ENCODE measurements around the gene BCL2.

The BCL2 gene

DNA sequence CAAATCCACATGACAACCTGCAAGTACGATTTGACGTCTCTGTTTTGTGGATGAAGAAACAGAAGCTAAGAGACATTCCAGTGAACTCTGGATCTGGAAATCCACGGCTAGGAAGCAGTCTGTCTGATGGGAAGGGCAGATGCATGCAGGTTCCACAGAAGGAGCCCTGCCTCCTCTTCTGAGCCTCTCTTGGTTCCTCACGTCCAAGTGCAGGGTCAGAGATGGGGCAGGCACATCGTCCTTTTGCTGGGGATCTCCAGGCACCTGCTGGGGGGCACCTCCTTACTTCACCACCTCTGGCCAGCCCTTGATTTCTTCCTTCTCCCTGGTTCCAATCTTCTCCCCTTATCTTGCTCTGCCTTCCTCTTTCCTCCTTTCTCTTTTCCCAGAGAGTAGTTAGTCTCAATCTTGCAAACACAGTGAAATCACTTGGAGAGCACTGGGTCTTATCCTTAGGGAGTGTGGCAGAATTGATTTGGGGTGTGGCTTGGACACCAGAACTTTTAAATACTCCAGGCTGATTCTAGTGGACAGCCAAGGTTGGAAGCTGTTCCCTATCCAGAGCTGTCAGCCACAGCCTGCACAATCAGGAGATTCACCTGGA lies 137.8 kb downstream of the BCL2 start:
- no peak for DNase-seq (ENCODE audit: low read depth in 3 of 3)

DNA sequence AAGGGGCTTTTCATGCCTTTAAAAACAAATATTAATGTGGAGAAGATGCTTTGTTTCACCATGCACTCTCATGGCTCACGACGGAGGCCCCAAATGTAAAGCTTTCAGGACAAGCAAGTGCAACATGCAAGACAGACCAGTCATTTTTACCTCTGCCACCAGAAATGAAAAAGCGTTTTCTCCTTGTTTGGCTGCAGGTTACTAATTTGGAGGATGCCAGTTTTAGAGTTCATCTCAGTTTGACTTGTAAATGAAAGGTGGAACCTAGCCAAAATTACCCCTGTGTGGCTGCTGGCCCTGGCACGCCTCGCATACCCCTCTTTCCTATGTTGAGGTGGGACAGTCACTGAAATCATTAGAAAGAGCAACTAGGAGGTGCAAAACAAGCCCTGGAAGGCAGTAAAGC lies 138.6 kb downstream of the BCL2 start:
- DNase-seq (ENCODE audit: low read depth in 3 of 3), result no peak

DNA sequence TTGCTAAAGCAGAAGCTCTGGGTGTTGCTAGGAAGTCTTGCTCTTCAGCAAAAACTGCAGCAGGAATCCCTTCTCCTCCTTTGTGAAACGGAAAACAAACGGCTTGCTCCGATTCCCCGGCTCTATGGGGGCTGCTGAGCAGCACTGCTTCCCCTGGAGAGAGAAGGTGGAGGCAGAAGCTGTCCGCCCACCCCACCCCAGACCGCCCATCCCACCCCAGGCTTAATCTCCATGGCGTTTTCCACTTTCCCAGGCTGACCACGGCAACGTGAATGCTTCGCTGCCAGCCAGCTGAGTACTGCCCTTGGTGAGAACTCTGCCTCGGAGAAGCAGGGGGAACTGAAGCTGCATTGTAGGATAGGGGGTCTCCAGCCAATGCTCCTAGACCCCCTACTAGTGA lies 139.2 kb downstream of the BCL2 start:
- DNase-seq (ENCODE audit: low read depth in 3 of 3), result no peak

DNA sequence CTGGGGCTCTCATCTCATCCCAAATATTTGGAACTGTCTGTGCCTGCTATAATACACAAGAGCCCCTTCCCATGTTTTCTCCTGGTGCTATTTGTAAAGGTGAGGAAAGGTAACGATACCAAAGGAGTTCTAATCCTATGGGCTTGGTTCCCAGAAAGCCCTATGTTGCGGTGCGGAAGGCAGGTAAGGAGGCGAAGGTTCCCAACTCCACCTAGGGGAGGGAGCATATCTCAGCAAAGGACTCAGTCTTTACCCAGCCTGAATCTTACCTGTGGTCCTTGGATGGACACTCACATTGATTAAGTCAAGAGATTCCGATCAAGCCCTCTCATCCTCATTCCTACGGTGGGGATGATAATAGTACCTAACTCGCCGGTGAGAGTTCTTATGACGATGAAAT lies 140.1 kb downstream of the BCL2 start:
- no peak for DNase-seq (ENCODE audit: low read depth in 3 of 3)

DNA sequence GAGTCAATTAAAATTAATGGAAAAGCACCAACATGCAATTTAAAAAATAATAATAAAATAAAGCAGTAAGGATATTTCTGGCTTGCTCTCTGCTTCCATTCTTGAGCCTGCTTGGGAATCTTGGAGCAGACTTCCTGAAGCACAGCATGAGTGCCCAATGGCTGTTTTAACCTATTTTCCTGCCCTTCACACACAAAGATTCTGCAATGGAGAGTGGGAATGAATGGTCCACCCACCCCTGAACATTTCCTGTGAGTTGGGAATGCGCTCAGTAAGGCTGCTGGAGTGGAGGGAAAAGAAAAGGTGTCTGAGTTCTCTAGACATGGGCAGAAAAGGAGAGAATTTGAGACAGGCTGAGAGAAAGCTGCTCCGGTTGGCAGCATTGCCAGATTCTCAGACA lies 140.6 kb downstream of the BCL2 start:
- no peak for DNase-seq (ENCODE audit: low read depth in 3 of 3)

DNA sequence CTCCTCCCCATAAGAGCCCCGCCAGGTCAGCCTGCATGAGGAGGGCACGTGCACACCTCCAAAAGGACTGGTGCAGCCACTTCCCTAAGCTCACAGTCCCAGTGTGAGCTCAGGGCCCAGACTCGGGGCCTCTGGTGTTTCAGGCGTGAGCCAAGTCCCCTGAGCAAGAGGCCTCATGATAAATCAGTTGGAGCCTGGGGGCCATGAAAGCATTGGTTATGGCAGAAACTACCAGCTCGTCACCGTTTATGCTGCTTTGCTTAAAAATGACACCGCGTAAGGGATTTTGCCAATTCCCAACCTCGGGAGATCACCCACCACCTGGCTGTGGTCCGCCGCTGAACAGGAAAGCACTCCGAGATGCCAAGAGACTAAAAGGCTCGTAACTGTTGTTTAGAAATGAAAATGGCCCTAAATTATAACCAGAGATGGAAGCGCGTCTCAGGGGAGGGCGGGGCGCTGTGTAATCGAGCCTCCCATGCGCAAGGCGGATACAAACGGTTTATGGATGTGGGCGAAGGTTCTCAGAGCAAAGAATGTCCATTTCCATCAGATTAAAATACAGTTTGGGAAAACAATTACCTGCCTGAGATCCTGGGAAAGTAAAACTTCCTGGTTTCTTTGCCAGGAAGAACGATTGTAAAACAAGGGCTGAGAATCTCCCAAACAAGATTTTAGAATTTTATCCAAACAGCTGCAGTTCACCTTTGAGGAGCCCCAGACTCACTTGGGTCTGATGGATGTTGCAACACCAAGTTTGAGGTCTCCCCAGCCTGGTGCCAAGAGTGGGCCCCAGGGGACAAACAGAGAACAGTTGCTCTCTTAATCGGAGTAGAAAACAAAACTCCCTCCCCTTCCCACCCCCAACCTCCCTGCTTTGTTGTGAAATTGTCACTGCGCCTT lies 141.4 kb downstream of the BCL2 start:
- no peak for DNase-seq (ENCODE audit: low read depth in 3 of 3)

DNA sequence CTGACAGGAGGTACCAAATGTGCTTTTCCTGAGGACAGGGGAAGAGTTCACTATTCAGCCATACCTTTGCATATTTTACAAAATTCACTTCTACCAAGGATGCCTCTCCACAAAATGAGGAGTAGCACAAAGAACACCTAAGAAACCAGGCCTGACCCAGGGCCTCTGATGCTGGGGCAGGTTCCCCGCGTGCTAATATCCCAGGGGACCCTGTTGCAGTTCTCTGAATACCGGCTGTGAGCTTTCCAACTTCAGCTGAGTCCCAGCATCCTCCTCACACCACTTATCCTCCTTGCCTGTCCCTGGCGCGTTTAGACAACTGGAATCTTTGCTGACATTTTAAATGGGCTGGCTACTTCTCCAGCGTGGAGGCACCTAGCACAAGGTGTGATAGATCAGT lies 142.3 kb downstream of the BCL2 start:
- no peak for DNase-seq (ENCODE audit: low read depth in 3 of 3)

DNA sequence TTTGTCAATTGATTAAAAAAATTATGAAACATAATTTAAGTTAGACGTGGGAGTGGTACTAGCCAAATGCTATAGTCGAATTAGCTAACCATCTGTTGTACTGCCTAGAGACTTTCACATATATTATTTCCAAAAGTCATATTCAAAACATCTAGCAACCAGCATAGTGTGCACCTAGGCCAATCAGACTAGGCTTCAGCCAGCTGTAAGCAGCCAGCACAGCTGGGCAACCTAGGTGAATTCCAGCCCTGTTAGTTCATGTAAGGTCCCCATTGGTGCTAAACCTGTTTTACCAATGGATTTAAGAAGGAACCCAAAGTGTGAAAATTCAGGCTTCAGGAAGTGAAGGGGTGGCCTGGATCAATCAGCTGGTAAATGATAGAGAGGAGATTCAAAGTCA lies 144.3 kb downstream of the BCL2 start:
- DNase-seq (ENCODE audit: low read depth in 3 of 3), result no peak

DNA sequence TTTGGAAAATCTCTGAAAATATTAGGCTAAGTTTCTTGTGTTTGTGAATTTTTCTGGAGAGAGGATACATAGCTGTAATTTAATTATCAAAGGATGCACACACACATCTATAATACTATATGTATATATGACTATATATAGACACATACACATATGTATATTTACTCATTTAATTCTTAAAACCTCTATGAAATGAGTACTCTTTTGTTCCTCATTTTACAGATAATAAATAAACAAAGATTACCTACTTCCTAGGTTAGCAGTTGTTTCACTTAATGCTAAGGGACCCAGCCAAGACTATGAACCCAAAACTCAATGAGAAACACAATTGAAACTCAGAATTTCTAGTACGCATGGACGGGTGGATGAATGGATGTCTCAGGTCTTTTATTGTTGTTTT lies 145.6 kb downstream of the BCL2 start:
- DNase-seq (ENCODE audit: low read depth in 3 of 3), result no peak

DNA sequence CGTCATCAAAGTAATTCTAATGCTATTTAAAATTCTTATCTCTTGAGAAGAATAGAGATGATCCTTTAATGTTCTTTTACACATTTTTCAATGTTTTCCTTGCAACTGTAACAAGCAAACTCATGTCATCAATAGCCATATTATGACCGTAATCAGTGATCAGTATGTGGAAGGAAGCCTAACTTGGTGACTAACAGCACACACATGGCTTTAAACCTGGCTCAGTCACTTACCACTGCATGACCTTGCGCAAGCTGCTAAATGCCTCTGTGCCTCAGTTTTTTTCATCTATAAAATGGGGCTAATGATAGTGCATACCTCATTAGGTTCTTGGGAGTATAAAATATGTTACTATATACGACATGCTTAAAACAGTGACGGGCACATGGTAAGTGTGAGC lies 149.7 kb downstream of the BCL2 start:
- no peak for DNase-seq (ENCODE audit: low read depth in 3 of 3)

DNA sequence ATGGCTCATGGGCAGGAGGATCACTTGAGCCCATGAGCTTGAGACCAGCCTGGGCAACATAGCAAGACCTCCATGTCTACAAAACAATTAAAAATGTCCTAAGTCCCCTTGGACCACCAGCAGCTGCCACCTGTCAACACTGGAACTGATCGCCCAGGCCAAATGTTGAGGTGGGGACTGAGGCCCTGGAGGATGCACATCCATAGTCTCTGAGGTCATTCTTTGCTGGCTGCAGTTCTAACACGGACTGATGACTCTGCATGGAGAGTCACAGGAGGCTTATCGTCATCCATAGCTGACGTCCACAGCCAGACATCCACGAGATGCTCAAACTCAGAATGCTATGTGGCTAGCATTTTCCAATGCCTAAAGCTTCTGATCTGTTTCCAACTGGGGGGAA lies 151.3 kb downstream of the BCL2 start:
- DNase-seq (ENCODE audit: low read depth in 3 of 3), result no peak

DNA sequence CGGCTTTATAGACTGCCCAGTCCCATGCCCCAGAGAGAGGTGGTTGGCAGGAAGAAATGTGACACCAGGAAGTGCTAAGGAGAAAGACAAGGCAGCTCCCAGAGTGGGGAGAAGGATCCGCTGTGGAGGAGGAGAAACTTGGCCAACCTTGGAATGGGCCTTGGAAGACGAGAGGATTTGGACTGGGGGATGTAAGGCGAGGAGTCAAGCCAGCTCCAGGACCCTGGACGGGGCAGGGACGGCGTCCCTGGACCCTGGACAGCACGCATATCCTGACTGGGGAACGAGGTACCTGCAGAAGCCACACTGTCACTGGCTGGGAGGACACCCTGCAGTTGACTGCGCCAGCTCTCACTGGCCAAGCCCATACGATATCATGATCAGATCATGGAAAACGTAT lies 153.4 kb downstream of the BCL2 start:
- no peak for DNase-seq (ENCODE audit: low read depth in 3 of 3)

DNA sequence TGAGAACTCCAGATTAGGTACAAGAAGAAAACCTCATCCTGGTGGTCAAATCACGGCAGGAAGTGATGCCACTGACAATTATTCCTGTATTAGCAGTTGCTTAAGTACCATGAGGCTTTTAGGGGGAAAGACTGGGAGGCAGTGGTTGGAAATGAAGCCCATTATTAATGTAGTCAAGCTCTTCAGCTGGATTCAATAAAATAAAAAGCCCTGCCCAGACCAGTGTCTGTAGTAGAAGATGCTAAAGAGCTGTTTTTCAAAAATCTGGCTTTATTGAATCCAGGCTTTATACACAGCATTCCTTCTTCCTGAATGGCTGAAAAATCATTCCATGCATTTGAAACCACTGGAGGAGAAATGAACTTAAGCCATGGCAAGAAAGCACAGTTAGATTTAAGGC lies 155.2 kb downstream of the BCL2 start:
- no peak for DNase-seq (ENCODE audit: low read depth in 3 of 3)

DNA sequence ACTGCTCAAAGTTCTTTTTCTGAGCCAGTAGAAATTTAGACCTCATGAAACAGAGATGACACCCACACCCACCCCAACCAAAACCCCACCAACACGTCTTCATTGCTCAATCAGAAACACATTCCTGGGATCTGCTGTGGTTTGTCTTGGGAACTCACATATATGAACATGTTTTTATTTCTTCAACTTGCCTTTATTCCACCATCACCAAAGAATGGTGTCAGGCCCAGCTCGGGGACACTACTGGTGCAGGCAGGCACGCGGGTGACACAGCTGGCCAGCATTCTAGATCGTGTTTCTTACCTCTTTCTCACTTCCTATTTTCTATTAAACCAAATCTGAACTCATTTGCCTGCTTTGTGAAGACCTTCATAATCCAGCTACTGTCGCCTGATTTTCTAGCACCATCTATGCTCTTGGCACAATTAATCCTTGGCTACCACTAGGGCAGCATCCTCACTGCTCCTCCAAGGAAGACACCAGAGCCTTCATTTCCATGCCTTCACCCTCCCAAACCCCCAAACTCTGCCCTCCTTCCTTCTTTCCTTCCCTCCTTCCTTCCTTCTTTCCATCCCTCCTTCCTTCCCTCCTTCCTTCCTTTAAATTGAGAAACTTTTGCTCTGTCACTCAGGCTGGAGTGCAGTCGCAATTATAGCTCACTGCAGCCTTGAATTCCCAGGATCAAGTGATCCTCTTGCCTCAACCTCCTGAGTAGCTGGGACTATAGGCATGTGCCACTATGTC lies 157.1 kb downstream of the BCL2 start:
- DNase-seq (ENCODE audit: low read depth in 3 of 3), result no peak

DNA sequence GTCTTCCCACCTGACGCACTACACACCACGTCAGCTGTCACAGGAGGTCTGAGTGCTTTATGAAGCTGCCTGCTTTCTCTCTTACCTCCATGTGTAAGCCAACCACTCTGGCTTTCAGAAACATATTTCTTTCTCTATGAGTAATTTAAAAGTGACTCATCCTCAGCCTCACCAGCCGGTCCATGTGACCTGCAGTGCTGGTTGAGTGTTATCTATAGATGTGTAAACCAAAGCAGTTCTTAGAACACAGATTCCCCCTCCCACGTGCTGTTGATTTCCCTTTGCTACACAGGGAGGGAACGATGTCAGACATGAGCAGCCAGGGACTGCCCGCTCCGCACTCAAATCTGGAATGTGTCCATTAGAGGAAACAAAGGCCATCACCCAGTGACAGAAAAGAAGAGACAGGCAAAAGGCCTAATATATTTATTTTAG lies 157.8 kb downstream of the BCL2 start:
- DNase-seq (ENCODE audit: low read depth in 3 of 3), result peak; percentile 61 to 77 (median 76)

DNA sequence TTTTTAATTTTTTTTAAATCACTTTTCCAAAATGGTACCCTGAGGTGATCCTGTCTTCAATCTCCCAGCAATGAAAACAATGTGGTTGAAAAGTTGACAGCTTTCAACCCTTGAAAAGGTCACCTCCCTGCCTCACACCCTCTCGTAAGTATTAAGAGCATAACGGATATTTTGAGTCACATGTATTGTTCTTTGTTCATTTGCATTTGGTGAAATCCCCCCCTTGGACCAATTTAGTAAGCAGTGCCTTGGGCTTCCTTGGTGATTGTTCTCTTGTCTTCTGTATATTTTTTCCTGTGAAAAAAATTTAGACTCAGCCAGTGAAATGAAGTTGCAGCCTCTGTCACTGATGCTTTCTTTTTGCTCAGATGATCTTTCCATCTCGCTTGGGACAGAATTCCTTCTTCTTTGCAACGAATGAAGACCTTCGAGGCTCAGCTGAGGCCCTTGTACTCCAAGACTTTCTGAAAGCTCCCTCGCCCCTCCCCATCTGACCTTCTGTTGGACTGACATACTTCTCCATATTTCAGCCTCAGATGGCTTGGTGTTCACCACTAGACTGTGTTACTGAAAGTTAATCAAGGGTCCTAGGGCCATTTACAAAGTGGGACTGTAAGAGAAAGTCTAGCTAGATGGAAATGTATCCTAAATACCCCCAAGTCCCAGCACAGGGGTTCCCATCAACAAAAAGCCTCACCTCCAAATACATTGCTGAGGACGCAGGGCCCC lies 158.4 kb downstream of the BCL2 start:
- peak in 1 of 3 donors; percentile 29 for DNase-seq (ENCODE audit: low read depth in 3 of 3)

DNA sequence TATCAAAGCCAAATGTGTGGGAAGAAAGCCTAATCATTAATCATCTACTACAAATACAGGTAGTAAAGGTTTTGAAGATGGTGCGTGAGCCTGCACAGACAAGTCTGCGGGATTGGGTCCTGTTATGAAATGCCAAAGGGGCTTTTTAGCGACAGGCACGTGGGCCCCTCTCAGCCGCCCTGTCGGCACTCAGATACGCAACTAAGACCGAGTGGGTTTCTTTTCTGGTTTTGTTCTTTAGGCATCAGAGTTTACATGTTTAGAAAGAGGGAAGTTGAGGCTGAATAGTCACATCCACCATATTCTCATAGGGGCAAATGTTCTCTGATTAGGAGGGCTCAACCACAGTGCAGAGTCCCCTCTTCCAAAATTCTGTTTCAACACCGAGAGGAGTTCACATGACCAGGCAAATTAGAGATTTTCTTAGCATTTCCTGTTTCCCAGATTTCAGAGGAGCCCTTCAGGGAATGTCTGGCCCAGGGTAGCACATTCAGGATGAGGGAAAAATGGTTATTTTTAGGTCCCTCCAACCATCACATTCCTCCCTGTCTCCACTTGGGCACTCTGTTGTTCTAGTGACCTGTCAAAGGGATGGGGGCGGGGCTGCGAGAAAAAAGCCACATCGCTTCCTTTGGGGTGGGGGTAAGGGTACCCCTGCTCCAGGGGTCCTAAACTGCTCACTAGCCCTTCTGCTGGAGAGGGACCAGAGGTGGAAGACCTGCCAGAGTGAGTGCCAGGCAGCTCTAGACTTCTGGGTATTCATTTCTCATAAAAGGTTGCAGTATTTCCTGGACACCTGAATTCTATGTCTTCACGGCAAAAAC lies 159.2 kb downstream of the BCL2 start:
- DNase-seq (ENCODE audit: low read depth in 3 of 3), result no peak

DNA sequence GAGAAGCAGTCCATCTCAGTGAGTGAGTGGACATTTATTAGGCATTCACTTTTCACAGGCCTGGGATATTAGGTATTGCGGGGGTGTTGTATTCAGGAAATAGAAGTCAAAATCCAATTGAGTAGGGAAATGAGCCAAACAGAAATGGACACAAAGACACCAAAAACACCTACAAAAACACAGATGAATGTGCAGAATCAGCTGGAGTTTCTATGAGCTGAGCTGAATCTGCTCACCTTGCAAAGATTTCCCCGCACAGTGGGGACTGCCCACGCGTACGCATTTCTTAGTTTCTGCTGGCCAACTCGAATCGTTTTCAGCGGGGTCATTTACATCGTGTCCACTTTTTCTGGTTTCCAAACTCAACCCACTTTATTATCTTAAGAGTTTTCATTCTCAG lies 160.0 kb downstream of the BCL2 start:
- peak in 1 of 3 donors; percentile 32 for DNase-seq (ENCODE audit: low read depth in 3 of 3)

DNA sequence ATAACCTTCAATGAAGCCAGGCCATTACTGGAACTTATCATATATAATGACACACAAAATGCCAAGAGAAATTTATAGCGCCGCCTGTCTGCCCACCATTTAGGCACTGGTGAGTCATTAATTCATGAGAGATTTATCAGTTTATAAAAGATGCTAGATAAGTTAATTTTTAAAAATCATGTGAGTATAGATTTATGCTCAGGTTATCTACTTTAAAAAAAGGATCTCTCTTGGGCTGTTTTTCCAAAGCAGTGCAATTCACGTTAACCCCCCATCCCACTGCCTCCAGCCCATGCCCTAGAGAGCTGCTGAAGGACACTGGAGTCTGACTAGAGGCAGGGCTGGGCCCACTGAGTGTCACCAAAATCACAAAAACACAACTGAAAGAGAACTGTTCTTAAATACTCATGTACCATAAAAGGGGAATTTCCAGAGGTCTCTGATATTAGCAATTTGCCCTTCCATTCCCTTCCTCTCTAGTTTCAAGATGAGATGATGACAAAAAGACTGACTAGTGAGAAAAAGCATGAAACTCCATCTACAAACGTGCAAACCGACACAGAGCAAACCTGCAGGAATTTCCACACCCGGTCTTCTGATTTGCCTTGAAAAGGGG lies 160.8 kb downstream of the BCL2 start:
- DNase-seq (ENCODE audit: low read depth in 3 of 3), result no peak

DNA sequence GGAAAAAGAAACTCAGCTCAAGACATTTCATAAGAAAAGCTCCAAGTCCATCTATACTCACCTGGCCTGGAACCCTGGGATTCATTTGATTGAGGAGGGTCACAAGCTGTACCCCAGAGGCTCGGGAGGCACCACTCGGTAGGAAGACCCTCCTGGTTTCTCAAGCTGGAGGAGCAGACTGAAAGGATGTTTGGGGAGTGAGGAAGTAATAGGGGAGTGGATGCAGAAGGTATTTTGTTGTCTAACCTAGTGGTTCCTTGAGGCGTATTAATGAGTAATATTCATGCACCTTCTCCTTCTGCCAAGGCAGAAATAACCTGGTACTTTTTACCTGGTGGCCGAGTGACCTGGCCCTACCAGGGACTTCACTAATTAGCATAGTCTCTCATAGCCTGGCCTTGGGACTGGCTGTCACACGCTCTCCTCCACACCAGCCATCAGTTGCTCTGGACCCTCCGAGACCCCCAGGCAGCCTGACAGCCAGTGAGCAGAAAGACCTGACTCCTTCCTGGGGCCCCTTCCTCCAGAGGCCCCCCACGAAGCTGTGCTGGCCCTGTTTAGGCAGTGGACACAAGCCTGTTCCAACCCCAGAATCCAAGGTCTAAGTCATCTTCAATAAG lies 161.4 kb downstream of the BCL2 start:
- DNase-seq (ENCODE audit: low read depth in 3 of 3), result no peak

Measured in stimulated activated CD4-positive, alpha-beta T cell treated with anti-CD3 and anti-CD28 coated beads, TNF-alpha, amount 100 ng/mL, for 48 hours (primary cell).